Activated CD4-positive, alpha-beta T cell treated with anti-CD3 and anti-CD28 coated beads, Interleukin-2, Interleukin-4, amounts not matched to agents 100 ng/mL and 50 ng/mL, durations not matched to agents 16 hours and 8 hours (primary cell): ENCODE results near the gene RASGRP4.
"Not testable (repeated sequence)": the region's sequence is repeated elsewhere in the genome, so short reads cannot be mapped to it uniquely, and the experiment has no call there.

Source experiments
- DNase-seq: peaks from one replicate; pipeline ENCODE4 v3.0.0-alpha.2; 2020; ENCODE audit warnings: low spot score

Gene RASGRP4, protein sequence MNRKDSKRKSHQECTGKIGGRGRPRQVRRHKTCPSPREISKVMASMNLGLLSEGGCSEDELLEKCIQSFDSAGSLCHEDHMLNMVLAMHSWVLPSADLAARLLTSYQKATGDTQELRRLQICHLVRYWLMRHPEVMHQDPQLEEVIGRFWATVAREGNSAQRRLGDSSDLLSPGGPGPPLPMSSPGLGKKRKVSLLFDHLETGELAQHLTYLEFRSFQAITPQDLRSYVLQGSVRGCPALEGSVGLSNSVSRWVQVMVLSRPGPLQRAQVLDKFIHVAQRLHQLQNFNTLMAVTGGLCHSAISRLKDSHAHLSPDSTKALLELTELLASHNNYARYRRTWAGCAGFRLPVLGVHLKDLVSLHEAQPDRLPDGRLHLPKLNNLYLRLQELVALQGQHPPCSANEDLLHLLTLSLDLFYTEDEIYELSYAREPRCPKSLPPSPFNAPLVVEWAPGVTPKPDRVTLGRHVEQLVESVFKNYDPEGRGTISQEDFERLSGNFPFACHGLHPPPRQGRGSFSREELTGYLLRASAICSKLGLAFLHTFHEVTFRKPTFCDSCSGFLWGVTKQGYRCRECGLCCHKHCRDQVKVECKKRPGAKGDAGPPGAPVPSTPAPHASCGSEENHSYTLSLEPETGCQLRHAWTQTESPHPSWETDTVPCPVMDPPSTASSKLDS

DNA sequence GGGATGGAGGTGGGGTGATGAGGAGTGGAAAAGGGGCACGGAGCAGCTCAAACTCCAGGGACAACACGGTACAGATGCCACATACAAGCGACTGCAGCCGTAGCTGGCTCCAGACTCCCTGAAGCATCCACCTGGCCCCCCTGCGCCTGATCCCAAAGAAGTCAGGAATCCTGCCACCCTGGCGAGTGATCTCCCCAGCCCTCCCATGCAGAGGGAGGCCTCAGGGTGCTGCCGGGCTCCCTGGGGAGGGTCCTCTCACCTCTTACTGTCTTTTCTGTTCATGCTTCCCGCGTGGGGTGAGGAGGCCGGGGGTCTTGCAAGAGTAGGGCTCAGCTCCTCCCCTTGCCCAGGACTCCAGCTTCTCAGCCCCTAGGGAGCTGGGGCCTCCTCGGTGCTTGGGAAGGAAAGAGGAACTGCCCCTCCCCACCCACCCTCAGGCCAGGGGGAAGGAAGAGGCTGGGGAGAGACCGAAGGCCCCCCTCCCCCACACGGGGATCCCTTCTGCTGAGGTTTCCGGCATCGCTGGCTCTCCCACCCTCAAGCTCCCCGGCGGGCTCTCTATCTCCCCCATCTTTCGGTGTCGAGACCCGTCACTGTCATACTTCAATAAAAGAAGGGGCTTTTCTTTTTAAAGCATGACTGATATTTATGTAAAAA is at the start of gene RASGRP4:
Gene RASGRP4 (minus strand): TSS at position 410 of the 657 bp plus-strand sequence. CDS start 128 bp downstream, at position 282.
- DNase-seq, result peak; percentile 62

DNA sequence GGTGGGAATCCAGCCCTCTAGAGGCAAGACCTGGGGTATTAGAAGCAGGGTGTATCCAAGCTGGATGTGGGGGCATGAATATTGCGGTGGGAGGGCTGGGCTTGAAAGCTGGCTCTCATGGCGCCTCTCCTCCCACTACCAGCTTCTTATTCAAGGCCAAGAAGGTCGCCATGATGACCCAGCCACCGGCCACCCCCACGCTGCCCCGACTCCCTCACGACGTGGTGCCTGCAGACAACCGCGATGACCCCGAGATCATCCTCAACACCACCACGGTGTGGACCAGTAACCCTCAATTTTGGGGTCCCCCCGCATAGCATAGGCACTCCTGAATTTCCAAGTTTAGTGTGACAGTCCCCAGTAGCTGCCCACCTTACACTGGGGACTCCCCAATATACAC is 49.2 kb upstream of the RASGRP4 start:
- DNase-seq, result no peak

DNA sequence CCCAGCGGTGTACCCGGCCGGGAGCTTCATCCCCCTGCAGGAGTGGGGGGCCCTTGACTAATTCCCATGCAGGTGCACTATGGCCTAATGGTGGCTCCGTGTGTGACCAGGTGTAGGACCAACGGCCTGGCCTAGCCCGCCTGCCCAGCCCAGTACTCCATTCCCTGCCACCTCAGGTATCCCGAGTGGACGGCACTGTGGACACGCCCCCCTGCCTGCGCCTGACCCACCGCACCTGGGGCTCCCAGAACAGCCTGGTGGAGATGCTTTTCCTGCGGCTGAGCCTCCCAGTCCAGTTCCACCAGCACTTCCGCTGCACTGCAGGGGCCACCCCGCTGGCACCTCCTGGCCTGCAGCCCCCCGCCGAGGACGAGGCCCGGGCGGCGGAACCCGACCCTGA is 47.2 kb upstream of the RASGRP4 start:
- no peak for DNase-seq

DNA sequence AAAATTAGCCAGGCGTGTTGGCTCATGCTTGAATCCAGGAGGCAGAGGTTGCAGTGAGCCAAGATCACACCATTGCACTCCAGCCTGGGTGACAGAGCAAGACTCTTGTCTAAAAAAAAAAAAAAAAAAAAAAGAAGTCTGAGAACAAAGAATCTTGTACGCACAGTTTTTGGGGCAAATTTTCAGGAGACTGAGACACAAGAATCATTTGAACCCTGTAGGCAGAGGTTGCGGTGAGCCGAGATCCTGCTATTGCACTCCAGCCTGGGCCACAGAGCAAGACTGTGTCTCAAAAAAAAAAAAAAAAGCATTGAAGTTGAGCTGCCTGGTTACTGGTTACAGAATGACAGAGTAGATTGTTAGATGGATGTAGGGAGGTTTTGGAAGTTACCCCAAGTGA is 46.7 kb upstream of the RASGRP4 start:
- DNase-seq, result not testable (repeated sequence)

DNA sequence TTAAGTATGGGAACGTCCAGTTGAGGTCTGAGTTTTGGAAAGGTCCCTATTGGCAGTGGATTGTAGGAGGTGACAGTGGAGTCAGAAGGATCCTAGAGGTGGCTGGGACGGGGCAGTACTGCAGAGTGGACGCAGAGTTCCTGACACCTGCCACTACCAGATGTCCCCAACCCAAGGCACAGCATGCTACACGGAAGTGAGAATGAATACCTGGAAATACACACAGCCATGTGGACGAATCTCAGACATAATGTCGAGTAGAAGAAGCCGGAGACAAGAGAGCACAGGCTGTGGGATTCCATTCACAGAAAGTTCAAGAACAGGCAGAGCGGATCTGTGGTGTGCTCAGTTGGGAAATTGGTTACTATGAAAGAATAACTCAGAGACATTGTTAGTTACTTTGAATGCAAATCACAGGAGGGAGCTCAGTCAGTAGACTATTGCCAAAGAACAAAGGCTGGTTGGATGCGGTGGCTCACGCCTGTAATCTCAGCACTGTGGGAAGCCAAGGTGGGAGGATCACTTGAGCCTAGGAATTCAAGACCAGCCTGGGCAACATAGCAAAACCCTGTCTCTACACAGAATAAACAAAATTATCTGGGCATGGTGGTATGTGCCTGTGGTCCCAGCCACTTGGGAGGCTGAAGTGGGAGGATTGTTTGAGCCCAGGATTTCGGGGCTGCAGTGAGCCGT is 44.9 kb upstream of the RASGRP4 start:
- no peak for DNase-seq

DNA sequence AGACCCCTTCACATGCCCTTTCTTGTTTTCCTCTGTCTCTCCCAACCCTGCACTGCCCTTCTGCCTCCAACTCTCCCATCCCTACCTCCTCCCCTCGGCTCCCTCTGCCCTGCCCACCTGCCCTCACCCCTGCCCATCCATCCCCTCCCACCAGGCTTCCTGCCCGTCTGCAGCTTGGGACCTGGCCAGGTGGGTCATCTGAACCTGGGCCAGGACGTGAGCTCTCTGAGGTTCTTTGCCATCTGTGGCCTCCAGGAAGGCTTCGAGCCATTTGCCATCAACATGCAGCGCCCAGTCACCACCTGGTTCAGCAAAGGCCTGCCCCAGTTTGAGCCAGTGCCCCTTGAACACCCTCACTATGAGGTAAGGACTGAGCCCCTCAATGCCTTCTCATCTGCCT is 43.1 kb upstream of the RASGRP4 start:
- no peak for DNase-seq

DNA sequence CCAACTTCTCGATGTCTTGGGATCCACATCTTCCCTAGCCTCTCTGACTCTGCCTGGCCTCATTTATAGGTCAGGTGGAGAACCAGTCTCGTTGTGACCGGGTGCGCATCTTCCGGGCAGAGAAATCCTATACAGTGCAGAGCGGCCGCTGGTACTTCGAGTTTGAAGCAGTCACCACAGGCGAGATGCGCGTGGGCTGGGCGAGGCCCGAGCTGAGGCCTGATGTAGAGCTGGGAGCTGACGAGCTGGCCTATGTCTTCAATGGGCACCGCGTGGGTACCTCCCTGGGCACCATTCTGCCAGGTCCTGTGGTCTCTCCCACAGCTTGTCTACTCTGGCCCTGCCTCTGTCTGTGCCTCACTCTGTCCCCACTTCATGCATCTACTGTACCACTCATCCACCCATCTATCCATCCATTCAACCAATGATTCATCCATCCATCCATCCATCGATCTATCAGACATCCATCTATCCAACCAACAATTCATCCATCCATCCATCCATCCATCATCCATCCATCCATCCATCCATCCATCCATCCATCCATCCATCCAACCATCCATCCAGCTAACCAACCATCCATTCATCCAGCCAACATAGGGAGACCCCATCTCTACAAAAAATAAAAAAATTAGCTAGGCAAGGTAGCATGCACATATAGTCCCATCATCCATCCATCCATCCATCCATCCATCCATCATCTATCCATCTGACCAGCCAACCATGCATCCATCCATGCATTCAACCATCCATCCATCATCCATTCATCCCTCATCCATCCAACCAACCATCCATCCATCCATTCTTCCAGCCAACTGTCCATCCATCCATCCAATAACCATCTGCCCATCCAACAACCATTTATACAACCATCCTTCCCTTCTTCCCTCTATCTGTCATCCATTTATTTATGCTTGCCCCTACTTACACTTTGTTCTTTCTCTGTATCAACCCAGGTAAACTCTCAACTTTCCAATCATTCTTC is 41.8 kb upstream of the RASGRP4 start:
- no peak for DNase-seq

DNA sequence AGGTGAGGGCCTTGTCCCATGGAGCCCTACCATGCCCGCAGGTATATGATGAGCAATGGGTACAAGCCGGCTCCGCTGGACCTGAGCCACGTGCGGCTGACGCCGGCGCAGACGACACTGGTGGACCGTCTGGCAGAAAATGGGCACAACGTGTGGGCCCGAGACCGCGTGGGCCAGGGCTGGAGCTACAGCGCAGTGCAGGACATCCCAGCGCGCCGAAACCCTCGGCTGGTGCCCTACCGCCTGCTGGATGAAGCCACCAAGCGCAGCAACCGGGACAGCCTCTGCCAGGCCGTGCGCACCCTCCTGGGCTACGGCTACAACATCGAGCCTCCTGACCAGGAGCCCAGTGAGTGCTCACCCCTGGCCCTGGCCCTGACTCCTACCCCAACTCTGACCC is 40.0 kb upstream of the RASGRP4 start:
- DNase-seq, result no peak

DNA sequence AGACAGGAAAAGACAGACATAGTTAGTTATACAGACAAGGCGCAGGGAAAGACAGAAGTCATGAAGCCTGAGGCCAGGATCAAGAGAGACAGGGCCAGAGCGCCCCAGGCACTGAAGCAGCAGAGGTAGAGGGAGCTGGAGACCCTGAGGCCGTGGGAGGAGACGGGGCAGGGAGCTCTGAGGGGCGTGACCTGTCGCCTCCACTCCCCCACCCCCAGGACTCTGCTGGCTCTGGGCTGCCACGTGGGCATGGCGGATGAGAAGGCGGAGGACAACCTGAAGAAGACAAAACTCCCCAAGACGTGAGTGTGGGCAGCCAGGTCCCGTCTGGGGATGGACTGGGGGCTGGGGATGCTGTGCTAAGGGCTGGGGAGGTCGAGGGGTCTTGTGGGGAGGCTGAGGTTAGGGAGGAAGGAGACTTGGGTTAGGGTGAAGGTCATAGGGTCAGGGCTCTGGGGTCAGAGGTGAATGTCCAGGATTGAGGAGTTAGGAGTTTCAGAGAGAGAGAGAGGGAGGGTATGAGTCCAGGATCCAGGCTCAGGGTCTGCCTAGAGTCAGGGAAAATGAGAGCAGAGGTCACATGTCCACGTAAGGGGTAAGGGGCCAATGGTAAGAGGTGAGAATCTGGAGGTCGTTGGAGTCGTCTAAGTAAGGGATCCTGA is 38.5 kb upstream of the RASGRP4 start:
- no peak for DNase-seq

DNA sequence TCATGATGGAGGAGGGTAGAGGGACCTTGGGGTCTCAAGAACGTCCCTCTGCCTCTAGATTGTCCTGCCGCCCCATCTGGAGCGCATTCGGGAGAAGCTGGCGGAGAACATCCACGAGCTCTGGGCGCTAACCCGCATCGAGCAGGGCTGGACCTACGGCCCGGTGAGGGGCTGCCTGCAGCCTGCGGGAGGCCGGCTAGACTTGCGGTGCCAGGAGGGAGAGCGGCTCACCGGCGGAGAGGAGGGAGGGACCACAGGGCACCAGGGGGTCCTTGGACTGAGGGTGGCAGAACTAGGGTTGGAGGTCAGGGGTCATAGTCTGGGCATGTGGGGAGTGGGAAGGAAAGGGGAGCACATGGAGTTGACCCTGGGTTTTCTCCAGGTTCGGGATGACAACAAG is 37.3 kb upstream of the RASGRP4 start:
- no peak for DNase-seq

DNA sequence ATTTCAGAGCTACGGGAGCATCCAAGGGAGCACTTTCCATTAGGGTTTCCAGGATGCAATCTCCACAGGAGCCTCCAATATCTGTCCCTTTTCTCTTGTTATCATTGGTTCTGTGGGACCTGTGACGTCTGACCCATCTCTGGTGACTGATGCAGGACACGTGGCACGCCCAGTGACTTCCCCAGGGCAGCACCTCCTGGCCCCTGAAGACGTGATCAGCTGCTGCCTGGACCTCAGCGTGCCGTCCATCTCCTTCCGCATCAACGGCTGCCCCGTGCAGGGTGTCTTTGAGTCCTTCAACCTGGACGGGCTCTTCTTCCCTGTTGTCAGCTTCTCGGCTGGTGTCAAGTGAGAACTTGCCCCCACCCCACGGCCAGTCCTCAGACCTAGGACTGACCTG is 33.0 kb upstream of the RASGRP4 start:
- no peak for DNase-seq

DNA sequence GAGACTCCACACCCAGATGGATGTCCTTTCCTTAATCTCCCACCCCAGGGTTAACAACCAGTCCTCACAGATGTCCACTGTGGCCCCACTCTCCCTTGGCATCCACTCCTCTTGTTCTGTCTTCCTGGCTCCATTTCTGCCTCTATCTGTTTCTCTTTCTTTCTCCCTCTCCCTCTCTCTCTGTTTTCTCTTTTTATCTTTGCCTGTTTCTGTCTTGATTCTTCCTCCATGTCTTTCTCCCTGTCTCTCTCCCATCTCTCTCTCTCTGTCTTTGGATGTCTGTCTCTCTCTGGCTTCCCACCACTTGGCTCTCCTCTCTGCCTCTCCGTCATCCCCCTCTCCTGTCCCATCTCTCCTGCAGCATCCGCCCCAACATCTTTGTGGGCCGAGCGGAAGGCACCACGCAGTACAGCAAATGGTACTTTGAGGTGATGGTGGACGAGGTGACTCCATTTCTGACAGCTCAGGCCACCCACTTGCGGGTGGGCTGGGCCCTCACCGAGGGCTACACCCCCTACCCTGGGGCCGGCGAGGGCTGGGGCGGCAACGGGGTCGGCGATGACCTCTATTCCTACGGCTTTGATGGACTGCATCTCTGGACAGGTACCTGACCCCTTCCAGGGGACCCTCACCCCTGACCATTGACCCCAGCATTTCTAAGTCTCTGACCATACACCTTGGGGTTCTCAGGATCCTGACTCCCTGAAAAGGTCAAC is 31.8 kb upstream of the RASGRP4 start:
- no peak for DNase-seq

DNA sequence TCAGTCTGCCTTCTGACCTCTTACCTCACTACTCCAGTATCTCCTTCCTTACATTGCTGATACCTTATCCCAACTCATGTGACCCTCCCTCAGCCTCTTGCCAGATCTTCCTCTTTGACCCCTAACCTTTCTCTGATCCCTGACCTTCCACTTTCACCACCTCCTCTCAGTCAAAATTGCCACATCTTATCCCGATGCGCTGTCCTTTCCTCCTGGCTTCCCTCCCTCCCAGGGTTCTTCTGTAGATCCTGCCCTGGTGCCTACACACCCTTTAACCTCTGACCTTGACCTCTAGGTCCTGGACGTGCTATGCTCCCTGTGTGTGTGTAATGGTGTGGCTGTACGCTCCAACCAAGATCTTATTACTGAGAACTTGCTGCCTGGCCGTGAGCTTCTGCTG is 31.2 kb upstream of the RASGRP4 start:
- DNase-seq, result no peak

DNA sequence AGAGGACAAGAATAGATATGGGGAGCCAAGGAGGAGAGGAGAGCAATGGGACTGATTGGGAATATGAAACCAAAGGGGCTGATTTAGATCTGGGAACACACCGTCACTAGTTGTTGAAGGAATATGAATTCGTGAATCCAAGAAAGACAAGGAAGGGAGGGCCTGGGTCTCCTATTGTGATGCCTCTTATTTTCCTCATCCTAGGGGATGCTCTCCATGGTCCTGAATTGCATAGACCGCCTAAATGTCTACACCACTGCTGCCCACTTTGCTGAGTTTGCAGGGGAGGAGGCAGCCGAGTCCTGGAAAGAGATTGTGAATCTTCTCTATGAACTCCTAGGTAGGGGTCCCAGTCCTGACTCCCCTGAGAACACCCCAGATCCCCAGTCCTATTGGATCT is 29.0 kb upstream of the RASGRP4 start:
- DNase-seq, result no peak

DNA sequence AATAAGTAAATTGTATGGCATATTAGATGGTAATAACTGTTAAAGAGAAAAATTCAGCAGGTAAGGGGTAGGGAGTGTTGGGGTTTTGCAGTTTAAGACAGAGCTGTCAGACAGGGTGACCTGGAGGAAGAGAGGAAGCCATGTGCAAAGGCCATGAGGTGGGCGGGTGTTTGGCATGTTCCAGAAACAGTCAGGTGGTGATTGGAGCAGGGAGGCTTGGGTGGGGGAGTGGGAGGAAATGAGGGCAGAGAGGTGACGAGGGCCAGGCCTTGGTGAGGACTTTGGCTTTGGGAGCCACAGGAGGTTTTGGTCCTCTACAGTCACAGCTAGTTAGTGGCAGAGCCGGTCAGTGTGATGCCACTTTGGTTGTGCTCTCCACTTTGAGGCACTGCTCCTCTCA is 27.6 kb upstream of the RASGRP4 start:
- no peak for DNase-seq

DNA sequence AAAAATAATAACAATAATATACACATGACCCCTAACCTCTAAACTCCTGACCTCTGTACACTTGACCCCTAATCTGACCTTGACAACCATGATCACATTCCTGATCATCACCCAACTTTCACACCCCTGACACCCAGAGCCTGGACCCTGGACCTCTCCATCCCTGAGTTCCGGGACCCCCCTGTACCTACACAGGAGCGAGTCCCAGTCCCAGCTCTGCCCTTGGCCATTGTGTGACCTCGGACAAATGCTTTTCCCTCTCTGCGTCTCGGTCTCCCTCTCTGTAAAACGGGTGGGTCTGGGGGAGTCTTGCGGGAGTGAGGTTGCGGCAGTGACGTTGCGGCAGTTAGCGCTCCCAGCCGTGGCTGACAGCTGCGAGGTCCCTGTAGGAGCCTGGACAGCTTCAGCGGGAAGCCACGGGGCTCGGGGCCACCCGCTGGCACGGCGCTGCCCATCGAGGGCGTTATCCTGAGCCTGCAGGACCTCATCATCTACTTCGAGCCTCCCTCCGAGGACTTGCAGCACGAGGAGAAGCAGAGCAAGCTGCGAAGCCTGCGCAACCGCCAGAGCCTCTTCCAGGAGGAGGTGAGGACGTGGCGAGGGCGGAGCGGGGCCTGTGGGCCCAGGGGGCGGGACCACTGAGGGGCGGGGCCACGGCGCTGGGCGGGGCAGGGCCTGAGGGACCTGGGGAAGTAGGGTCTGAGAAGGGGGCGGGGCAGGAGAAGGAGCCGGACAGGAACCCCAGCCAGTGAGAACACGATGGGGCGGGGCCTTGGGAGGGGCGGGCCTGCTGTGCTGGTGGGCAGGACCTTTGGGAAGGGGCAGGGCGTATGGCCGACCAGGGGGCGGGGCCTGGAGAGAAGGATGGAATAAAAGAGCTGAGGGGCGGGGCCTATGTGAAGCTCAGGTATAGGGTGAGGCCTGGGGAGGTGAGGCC is 26.7 kb upstream of the RASGRP4 start:
- DNase-seq, result peak; percentile 26

DNA sequence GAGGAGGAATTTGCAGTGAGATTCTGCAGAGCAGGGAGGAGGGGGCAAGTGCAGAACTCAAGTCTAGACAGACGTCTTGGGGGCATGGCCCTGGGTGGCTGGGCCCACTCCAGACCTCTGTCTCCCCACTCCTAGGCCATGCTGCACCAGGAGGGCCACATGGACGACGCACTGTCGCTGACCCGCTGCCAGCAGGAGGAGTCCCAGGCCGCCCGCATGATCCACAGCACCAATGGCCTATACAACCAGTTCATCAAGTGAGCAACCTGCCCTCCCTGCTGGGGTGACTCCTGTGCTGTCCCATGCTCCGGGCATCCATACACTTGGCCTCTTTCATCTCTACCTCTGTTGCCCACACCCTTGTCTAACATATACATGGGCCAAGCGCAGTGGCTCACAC is 25.6 kb upstream of the RASGRP4 start:
- DNase-seq, result no peak

DNA sequence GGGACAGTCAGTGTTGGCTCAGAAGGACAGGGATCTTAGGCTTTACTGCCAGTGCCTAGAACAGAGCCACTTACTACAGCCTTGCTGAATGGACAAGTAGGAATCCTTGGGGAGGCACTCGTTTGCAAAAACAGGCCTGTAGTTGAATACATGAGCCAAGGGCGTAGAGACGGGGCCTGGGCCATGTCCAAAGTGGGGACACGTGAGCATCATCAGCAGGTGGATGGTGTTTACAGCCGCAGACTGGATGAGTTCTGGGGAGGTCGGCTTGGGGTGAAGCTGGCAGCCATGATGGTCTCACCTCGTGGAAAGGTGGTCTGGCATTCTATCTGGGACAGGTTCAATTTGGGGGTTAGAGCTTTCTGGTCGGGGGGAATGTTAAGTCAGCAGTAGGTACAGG is 25.0 kb upstream of the RASGRP4 start:
- no peak for DNase-seq

DNA sequence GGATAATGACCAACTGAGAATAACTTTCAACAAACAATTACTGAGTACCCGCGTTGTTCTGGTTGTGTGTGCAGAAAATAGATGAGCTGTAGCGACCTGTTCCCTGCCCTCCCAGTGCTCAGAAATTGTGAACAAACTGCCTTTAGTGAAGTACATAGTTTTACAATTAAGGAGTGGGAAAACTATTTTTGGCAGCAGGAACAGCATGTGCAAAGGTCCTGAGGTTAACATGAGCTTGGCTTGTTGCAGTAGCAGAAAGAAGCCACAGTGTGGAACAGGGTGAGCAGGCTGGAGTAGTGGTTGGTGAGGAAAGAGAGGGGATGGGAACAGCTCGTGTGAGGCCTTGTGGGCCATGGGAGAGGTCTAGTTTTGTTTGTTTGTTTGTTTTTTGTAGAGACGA is 23.5 kb upstream of the RASGRP4 start:
- no peak for DNase-seq
